GM13977 (cell line): ENCODE measurements around the gene FUCA1.
A peak's percentile ranks its signal among the peaks of the same experiment; 100 is the strongest.

Source experiments
- DNase-seq: peaks from one replicate; pipeline ENCODE4 v3.0.0; 2012; ENCODE audit warnings: low spot score
- CTCF ChIP-seq: IDR thresholded peaks from 2 replicates; pipeline ENCODE4 v1.5.1; 2012; ENCODE audit warnings: mild to moderate bottlenecking, control low read depth; ENCODE audit not compliant: insufficient read depth; ENCODE audit errors: extremely low read depth, missing control alignments
- in situ Hi-C: fragments of 300-500 bp; cut with MboI; formaldehyde crosslinking; loops from one replicate; pipeline ENCODE4 v1.12.0; 2022; ENCODE audit warnings: low sequenced_read_pairs, low pct_unique_long_range_greater_than_20kb, mixed read lengths, inconsistent platforms; ENCODE audit not compliant: unreplicated experiment

The FUCA1 gene

DNA sequence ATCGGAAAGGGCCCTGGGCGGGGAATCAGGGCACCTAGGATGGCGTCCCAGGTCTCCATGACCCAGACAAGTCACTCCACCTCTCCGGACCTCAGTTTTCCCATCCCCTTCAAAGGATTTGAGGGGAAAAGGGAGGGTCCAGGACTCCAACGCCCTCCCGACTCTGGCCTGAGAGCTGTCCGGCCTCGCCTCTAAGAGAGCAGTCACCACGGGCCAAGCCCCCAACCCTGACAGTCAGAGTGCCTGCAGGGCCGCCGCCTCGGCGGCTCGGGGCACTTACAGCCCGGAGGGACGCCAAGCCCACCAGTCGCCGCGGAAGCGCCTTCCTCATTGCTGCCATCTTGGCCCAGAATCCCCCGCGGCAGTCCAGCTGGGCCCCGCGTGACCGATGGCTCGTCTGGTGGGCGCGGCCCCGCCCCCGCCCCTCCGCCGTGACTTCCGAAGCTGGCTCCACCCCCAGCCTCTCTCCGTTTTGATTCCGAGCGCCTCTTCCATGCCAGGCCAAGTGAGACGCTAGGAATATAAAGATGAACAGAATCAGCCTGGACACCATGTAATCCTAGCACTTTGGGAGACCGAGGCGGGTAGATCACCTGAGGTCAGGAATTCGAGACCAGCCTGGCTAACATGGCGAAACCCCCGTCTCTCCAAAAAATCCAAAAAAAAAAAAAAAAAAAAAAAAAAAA lies 42.9 kb downstream of the FUCA1 start, which contains the start of gene HMGCL:
TSS of gene HMGCL (minus strand) at position 354 of the 686 bp plus-strand sequence. CDS start at position 340, 14 bp downstream.
- in situ Hi-C loops: no loop called here
- TF ChIP-seq CTCF: no peak
- peak; percentile 92 for DNase-seq

DNA sequence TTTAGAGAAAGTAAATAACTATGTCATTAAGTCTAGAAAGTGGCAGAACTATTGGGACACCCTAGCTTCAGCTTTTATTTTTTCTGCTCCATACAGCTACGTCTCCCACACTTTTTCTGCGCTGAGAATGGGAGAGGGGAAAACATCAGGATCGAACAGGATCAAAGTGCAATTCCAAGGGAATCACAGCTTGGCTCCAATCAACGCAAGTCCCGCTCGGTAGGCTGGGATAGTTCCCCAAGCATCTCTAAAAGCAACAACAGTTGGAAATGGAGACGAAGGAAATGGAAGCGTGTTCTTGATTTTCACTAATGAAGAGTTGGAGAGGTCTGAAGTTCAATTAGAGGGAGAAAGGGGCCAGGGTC lies 43.4 kb downstream of the FUCA1 start:
- TF ChIP-seq CTCF: no peak
- in situ Hi-C loops: no loop called here
- DNase-seq: no peak

GRCh38 chr1:23823767-23824166 lies 44.3 kb downstream of the FUCA1 start:
- in situ Hi-C loops: no loop called here

GRCh38 chr1:23817633-23818032 lies 50.5 kb downstream of the FUCA1 start:
- no peak for DNase-seq
- in situ Hi-C loops: no loop called here
- TF ChIP-seq CTCF: no peak

More at GRCh38 chr1:23823767-23824166, 44.3 kb downstream of the FUCA1 start:
- DNase-seq: no peak
- TF ChIP-seq CTCF: no peak

DNA sequence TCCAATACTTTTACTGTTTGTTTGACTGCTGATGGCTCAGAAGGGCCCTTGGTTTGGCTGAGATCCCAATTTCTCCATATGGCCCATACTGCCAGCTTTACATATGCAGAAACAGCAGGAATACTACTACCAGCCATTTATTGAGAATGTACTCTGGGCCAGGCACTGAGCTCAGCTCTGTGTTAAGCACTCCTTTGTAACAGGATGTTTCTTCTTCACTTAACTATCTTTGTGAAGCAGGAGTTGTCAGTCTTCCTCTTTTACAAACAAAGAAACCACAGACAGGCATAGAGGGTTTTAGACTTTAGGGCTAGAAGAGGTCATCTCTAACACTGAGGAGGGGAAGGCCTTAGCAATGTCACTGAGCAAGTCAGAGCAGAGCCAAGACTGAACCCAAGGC lies 51.2 kb downstream of the FUCA1 start:
- in situ Hi-C loops: no loop called here
- DNase-seq: no peak
- TF ChIP-seq CTCF: no peak

DNA sequence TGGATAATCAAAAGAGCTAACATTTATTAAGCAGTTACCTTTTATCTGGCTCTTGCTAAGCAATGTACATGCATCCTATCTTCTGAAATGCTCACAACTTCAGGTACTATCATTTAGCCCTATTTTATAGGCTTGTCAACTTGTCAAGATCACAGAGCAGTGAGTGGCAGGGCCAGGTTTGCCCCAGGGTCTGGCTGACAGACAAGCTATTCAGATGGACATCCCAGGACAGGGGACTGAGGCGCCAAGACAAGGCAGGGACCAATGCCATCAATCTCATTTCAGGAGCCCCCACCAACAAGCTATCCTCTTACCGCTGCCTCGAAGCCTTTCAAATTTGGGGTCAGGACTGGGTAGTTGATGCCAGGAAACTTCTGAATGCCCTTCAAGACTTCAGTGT lies 51.7 kb downstream of the FUCA1 start:
- in situ Hi-C loops: no loop called here
- no peak for DNase-seq
- TF ChIP-seq CTCF: no peak
